HL-60/S4 treated with retinoic acid at 250 ng/mL for 4 days and 3 days (cell line): ENCODE data around the gene PTPRS.

Source experiments
- in situ Hi-C: fragments of 300-500 bp; cut with MboI; formaldehyde crosslinking; loops from 2 replicates; pipeline ENCODE4 v1.7.0; 2022; ENCODE audit warnings: low sequenced_read_pairs

PTPRS gene

DNA sequence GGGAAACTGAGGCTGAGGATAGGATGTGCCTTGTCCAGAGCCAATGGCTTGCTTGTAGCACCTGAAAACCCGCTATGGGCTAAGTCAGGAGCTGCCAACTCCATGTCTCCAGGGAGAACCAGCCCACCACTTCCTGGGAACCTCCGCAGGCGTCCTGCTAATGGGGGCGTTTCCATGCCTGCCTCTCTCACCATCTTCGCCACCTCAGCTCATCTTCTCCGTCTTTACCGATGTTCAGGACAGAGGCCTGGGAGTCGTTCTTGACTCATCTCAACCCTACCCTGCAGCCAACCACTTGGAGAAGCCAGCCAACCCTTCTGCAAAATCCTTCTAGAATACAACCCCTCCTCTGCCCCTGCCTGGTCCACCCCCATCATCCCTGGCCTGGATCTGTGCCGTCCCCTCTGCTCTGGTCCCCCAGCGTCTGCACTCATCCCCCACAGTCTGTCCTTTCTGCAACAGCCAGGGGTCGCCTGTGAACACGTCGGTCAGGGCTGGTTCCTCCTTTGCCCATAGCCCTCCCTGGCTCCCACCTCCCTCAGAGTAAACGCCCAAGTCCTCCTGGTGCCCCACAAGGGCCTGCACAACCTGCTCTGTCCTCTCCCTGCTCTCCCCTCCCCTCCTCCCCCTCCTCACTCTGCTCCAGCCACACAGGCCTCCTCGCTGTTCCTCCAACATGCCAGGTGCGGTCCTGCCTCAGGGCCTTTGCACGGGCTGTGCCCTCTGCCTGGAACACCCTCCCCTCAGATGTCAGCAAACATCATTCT lies 31.0 kb downstream of the PTPRS start:
- in situ Hi-C loops: no loop called here

DNA sequence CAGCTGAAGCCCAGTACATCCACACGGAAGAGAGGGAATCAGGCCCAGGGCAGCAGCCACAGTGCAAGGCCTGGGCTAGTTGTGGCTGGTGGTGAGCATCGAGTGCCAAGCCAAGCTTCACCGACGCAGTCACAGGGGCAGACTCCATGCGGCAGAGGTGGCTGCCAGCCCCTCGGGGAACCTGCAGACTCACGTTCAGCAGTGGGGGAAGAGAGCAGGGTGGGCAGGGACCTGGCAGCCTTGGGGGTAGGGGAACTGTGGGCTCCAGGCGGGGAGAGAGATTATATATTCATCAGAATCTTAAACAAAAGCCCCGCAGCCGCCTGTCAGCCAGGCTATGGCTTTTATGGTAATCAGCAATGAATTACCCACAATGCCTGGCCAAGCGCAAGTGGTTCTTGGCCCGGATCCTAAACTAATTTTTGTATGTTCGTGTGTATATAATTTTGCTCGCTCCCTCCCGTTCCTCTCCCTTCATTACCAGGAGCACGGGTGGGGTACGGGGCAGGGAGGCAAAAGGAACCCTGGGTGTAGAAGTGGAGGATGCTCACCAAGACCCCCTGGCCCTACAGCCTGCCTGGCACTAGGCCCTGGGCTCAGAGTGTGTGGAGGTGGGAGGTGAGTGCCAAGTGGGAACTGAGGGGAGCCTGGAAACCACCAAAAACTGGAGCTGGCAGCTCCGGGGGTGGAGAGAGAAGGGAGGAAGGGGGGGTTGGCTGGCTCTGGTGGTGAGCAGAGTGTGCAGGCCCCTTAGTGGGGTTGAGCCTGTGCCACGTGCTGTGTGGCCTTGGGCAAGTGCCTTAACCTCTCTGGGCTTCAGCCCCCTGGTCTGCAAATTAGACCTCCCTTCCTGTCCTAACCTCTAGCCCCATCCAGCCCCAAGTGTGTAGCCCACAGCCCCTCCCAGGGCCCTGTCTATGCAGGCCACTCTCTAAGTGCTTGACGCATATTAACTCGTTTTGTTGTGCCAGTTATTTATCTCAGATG lies 31.9 kb downstream of the PTPRS start:
- in situ Hi-C loops: no loop called here

DNA sequence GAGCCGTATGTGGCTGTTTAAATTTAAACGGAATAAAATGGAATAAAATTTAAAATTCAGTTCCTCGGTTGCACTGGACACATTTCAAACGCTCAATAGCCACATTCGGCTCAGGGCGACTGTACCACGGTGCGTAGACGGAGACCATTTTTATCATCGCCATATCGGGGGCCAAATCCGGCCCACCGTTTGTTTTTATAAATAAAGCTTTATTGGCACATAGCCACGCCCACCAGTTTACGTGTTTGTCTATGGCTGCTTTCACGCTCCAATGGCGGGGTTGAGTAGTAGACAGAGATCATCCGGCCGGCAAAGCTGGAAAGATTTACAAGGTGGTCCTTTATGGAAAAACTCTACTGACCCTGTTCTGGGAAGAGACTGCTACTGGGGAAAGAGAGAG lies 33.0 kb downstream of the PTPRS start:
- in situ Hi-C loops: no loop called here

- in situ Hi-C loops: no loop called here
Measured at GRCh38 chr19:5305163-5305562, 35.4 kb downstream of the PTPRS start.

DNA sequence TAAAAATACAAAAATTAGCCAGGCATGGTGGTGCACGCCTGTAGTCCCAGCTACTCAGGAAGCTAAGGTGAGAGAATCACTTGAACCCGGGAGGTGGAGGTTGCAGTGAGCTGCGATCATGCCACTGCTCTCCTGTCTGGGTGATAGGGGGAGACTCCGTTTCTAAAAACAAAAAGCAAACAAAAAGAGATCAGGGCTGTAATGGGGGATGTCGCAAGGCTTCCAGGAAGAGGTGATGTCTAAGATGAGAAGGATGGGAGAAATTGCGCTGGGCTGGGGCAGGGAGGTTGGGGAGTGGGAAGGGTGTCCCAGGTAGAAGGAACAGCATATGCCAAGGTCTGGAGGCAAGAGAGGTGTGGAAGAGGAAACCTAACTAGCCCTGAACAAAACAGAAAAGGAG lies 36.1 kb downstream of the PTPRS start:
- in situ Hi-C loops: no loop called here

- in situ Hi-C loops: no loop called here
Measured at GRCh38 chr19:5303208-5303607, 37.4 kb downstream of the PTPRS start.

GRCh38 chr19:5302396-5302795 lies 38.2 kb downstream of the PTPRS start:
- in situ Hi-C loops: no loop called here

- in situ Hi-C loops: no loop called here
Measured at GRCh38 chr19:5299137-5299536, 41.5 kb downstream of the PTPRS start.

DNA sequence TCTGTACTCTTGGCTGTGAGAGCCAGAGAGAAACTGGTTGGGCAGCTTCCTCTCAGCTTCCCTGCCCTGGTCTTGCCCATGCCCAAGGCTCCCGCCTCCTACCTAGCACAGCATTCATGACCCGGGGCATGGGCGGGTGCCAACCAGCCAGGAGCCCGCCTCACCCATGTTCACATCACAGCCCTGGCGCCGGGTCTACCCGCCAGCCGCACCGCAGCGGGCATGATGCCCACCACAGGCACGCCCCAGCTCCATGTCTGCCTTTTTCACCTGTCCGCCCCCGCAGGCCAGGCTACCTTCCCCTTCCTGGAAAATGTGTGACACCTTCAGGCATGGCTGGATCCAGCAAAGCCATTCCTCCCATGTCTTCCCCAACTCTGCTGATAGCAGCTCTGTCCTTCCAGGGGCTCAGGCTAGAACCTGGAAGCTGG lies 42.1 kb downstream of the PTPRS start:
- in situ Hi-C loops: no loop called here

DNA sequence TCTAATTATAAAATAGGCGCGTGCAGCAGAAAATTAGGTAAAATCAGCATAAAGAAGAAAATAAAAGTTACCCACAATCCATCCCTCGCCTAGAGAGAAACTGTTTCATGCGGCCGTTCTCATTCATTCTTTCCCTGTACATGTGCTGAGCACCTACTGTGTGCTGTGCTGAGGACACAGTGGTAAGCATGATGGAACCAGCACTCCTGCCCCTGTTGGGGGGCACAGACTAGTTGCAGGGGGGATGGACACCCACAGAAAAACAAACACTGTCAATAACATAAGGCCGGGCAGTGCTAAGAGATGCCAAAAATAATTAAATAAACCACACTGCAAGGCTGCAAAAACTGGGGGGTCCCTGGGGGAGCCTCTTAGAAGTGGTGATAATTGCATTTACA lies 43.3 kb downstream of the PTPRS start:
- in situ Hi-C loops: no loop called here

- in situ Hi-C loops: no loop called here
Measured at GRCh38 chr19:5296457-5297271, 43.9 kb downstream of the PTPRS start.

DNA sequence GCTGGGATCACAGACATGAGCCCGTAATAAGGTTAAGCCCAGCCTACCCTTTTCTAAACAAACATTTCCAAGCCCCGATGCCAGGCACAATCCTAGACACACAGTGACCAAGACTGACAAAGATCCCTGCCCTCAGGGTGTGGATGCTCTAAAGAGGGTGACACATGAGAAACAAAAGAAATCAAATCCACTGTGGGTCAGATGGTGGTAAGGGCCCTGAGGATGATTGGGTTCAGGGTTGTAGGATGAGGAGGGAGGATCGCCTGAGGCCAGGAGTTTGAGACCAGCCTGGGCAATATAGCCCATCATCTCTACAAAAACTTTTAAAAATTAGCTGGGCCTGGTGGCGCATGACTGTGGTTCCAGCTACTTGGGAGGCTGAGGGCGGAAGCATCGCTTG lies 44.6 kb downstream of the PTPRS start:
- in situ Hi-C loops: no loop called here

DNA sequence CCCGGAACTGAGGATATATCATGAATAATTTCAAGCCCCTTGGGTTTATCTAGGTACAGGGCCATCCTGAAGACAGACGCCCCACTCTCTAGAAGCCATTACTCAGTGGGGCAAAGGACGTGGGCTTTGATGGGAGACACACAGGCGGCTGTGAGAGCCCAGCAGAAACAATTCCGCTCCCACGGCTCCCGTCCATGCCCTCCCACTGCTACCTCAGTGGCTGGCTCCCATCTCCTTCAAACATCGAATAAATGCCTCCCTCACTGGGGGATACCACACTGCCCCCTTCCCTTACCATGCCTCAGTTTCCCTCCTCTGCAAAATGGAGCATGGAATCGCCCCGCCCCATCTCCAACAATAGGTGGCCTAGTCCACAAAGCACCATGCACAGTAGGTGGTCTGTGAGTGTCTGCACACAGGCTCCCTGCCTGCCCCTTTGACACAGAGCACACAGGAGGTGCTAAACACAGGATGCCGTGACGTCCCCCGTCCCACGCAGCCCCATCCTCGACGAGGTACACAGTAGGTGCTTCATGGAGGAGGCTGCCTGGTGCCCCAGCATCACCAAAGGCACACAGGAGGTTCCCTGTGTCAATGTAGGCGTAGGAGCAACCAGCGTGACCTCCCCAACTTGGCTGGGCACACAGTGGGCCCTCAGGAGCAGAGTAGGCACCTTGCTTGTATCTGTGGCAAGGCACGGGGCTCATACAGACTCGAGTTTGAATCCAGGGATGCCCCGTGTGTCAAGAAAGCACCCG lies 46.0 kb downstream of the PTPRS start:
- in situ Hi-C loops: no loop called here

GRCh38 chr19:5293612-5294378 lies 46.8 kb downstream of the PTPRS start:
- in situ Hi-C loops: no loop called here

- in situ Hi-C loops: no loop called here
Measured at GRCh38 chr19:5292822-5293611, 47.6 kb downstream of the PTPRS start.

DNA sequence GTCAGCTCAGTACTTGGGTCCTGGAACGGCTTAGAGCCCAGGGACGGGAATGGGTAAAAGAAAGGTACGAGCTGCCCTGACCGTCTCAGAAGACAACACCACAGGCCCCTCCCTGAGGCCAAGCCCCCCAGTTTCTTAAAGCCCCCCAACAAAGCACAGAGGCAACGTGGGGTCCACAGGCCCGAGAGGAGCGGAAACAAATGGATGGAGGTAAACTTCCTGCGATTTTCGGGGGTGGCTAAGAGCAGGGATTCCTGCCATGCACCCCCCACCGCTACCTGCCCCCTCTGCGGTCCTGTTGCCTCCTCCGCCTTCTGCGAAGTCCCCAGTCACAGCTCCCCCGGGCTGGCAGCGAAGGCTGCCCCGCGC lies 48.2 kb downstream of the PTPRS start:
- in situ Hi-C loops: no loop called here

GRCh38 chr19:5291588-5292193 lies 48.9 kb downstream of the PTPRS start:
- in situ Hi-C loops: no loop called here
